Fibroblast of lung (primary cell): Measurements from ENCODE around the gene MAOA.

Experiments
- EZH2 ChIP-seq: IDR thresholded peaks from 2 replicates; pipeline ENCODE4 v1.5.1; 2012; ENCODE audit warnings: low read length, control low read depth, mild to moderate bottlenecking; ENCODE audit errors: missing control alignments
- TF ChIP-seq, protein P1 (sequence below), 2 donors: IDR thresholded peaks in 1 of 2; conservative IDR thresholded peaks in 1 of 2; 1 replicate in 1 of 2; 2 replicates in 1 of 2; pipeline ENCODE4 v1.5.1; 2011 to 2012; ENCODE audit warnings: low read length in 2 of 2, control low read depth in 1 of 2, inconsistent platforms in 1 of 2, low read depth in 1 of 2, mild to moderate bottlenecking in 1 of 2

DNA sequence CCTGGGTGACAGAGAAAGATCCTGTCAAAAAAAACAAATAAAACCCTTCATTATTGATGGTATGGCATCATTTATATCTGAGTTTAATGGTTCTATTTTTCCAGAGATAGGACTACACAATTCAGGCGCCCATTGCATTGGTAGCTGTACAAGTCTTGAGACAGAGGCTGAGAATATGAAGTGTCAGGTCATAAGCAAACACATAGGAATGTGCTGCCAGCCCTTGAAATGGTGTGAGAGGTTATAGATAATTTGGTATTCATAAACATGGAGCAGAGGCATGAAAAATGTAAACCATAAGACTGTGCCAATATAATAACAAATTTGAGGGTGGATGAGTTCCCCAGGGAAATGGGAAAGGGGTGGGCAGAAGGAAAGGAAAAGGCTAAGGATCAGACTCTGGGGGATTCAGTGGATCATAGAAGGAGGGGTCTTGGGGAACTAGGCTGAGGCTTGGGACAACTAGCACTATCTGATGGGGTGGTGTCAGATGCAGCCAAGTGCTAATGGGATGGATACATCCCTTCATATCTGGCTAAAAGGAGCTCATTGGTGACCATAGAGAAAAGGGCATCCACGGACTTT lies 50.8 kb downstream of the MAOA start:
- TF ChIP-seq, protein P1, sequence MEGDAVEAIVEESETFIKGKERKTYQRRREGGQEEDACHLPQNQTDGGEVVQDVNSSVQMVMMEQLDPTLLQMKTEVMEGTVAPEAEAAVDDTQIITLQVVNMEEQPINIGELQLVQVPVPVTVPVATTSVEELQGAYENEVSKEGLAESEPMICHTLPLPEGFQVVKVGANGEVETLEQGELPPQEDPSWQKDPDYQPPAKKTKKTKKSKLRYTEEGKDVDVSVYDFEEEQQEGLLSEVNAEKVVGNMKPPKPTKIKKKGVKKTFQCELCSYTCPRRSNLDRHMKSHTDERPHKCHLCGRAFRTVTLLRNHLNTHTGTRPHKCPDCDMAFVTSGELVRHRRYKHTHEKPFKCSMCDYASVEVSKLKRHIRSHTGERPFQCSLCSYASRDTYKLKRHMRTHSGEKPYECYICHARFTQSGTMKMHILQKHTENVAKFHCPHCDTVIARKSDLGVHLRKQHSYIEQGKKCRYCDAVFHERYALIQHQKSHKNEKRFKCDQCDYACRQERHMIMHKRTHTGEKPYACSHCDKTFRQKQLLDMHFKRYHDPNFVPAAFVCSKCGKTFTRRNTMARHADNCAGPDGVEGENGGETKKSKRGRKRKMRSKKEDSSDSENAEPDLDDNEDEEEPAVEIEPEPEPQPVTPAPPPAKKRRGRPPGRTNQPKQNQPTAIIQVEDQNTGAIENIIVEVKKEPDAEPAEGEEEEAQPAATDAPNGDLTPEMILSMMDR (conservative IDR thresholded peaks at IDR 0.05 in 1 of 2, IDR thresholded peaks at IDR 0.05 in 1 of 2; ENCODE audit: low read depth in 1 of 2, low read length in 2 of 2), result no peak
- no peak for TF ChIP-seq EZH2
